HCT116 (cell line): ENCODE data around the gene PCGF5. TPM values are rescaled to one million over a fixed set of nuclear protein-coding genes. Genes with fewer than 3 reads are reported as not detected.

Source experiments
- ATAC-seq: fragments of 200-7000 bp; cut with Tn5 transposase; 2 replicates; pipeline ENCODE4 v1.9.1; 2020; ENCODE audit warnings: mild to moderate bottlenecking, moderate library complexity
- BruUV-seq: library from RNA; stranded (reverse); fragments of 400-500 nt; replicated peaks from 2 replicates; lab custom pipeline; 2021; lab: Mats Ljungman, UMichigan
- CTCF ChIA-PET: fragments of 300-600 bp; sonication (Branson Sonifier 250); formaldehyde crosslinking; loops from one replicate; lab custom pipeline; 2021; ENCODE audit warnings: antibody characterized with exemption; lab: Charles Lee
- POLR2A ChIA-PET: fragments of 300-600, 350-600 bp; sonication (Branson Sonifier 250); formaldehyde crosslinking; loops from one replicate; lab custom pipeline; 2021; ENCODE audit warnings: antibody characterized with exemption; lab: Charles Lee
- RAD21 ChIA-PET, 2 experiments: fragments of 300-600 bp; sonication (Branson Sonifier 250); formaldehyde crosslinking; loops; one replicate each; lab custom pipeline; 2023; ENCODE audit warnings: low total read pairs in 2 of 2; ENCODE audit not compliant: uncharacterized antibody in 2 of 2, unreplicated experiment in 2 of 2, low non-redundant PET in 1 of 2; lab: Charles Lee
- DNase-seq: peaks from one replicate; pipeline ENCODE4 v3.0.0-alpha.2; 2010; ENCODE audit warnings: low read depth, low spot score
- H2AFZ ChIP-seq: fragments of 200-600 bp; shearing (Covaris generic), sonication (generic); 2 replicates; pipeline ENCODE4 v1.6.1; 2017; ENCODE audit warnings: low read depth, mixed run types, mixed read lengths, antibody characterized with exemption, low read length; ENCODE audit not compliant: poor library complexity, severe bottlenecking
- H3K27ac ChIP-seq: 2 replicates; pipeline ENCODE4 v1.5.1; 2012; ENCODE audit warnings: low read depth, low read length
- H3K27me3 ChIP-seq: fragments of 200-600 bp; sonication (generic); 2 replicates; pipeline ENCODE4 v1.6.1; 2016; ENCODE audit warnings: mixed run types, low read length, mixed read lengths; ENCODE audit not compliant: insufficient read depth
- H3K36me3 ChIP-seq, 2 experiments: fragments of 200-500 bp in 1 of 2; fragments of 200-600 bp in 1 of 2; sonication (Bioruptor generic) in 1 of 2; sonication (generic) in 1 of 2; 2 replicates each; pipeline versions ENCODE4 v1.5.1 to v1.6.1; 2014 to 2016; ENCODE audit warnings: low read length in 2 of 2, inconsistent platforms in 1 of 2, mixed read lengths in 1 of 2, mixed run types in 1 of 2; ENCODE audit not compliant: insufficient read depth in 2 of 2, control insufficient read depth in 1 of 2
- H3K4me1 ChIP-seq, 2 experiments: fragments of 200-600 bp in 1 of 2; sonication (generic) in 1 of 2; 2 replicates each; pipeline versions ENCODE4 v1.5.1 to v1.6.1; 2012 to 2017; ENCODE audit warnings: low read length in 2 of 2, inconsistent platforms in 1 of 2, mild to moderate bottlenecking in 1 of 2, mixed read lengths in 1 of 2, mixed run types in 1 of 2, moderate library complexity in 1 of 2; ENCODE audit not compliant: insufficient read depth in 2 of 2, control insufficient read depth in 1 of 2
- H3K4me2 ChIP-seq: fragments of 200-600 bp; sonication (generic); 2 replicates; pipeline ENCODE4 v1.6.1; 2017; ENCODE audit warnings: mixed run types, low read length, mixed read lengths
- H3K4me3 ChIP-seq, 2 experiments: fragments of 200-600 bp in 1 of 2; sonication (generic) in 1 of 2; replicated peaks in 1 of 2; 2 replicates each; pipeline ENCODE4 v1.5.1; 2011 to 2016; ENCODE audit warnings: low read length in 2 of 2, control low read depth in 1 of 2, low read depth in 1 of 2, mild to moderate bottlenecking in 1 of 2, mixed read lengths in 1 of 2, mixed run types in 1 of 2
- H3K79me2 ChIP-seq: fragments of 200-600 bp; sonication (generic); 2 replicates; pipeline ENCODE4 v1.6.1; 2017; ENCODE audit warnings: mild to moderate bottlenecking, mixed run types, low read length, moderate library complexity, mixed read lengths; ENCODE audit not compliant: insufficient read depth
- H3K9ac ChIP-seq: fragments of 200-600 bp; sonication (generic); 2 replicates; pipeline ENCODE4 v1.6.1; 2016; ENCODE audit warnings: low read length, mixed read lengths
- H3K9me2 ChIP-seq: fragments of 200-600 bp; sonication (generic), shearing (Covaris generic); 2 replicates; pipeline ENCODE4 v1.6.1; 2017; ENCODE audit warnings: mixed run types, mild to moderate bottlenecking, moderate library complexity; ENCODE audit not compliant: insufficient read depth
- H3K9me3 ChIP-seq, 2 experiments: fragments of 200-500 bp in 1 of 2; fragments of 200-600 bp in 1 of 2; sonication (Bioruptor generic) in 1 of 2; sonication (generic) in 1 of 2; 2 replicates each; pipeline ENCODE4 v1.6.1; 2014 to 2017; ENCODE audit warnings: low read length in 2 of 2, mixed read lengths in 2 of 2, inconsistent platforms in 1 of 2, low read depth in 1 of 2, mild to moderate bottlenecking in 1 of 2, mixed run types in 1 of 2, moderate library complexity in 1 of 2; ENCODE audit not compliant: control insufficient read depth in 1 of 2, insufficient read depth in 1 of 2
- H4K20me1 ChIP-seq: fragments of 200-600 bp; sonication (generic), shearing (Covaris generic); 2 replicates; pipeline ENCODE4 v1.6.1; 2017; ENCODE audit warnings: mixed run types, mild to moderate bottlenecking, moderate library complexity; ENCODE audit not compliant: insufficient read depth
- CBX3 ChIP-seq: IDR thresholded peaks from 2 replicates; pipeline ENCODE4 v1.6.1; 2012; ENCODE audit warnings: low read depth
- ELF1 ChIP-seq: IDR thresholded peaks from 2 replicates; pipeline ENCODE4 v1.6.1; 2012; ENCODE audit warnings: low read depth, borderline replicate concordance
- EZH2 ChIP-seq: fragments of 200-600 bp; sonication (generic); IDR thresholded peaks from 2 replicates; pipeline ENCODE4 v1.6.1; 2017; ENCODE audit warnings: antibody characterized with exemption, mixed run types
- EZH2phosphoT487 ChIP-seq: fragments of 200-600 bp; IDR thresholded peaks from 2 replicates; pipeline ENCODE4 v1.6.1; 2018; ENCODE audit warnings: antibody characterized with exemption, borderline replicate concordance
- FOSL1 ChIP-seq: IDR thresholded peaks from 2 replicates; pipeline ENCODE4 v1.6.1; 2012; ENCODE audit warnings: low read depth
- JUND ChIP-seq: IDR thresholded peaks from 2 replicates; pipeline ENCODE4 v1.6.1; 2012
- POLR2A ChIP-seq: IDR thresholded peaks from 2 replicates; pipeline ENCODE4 v1.7.0; 2011; ENCODE audit warnings: borderline replicate concordance; ENCODE audit not compliant: insufficient read depth, insufficient read length; ENCODE audit errors: extremely low read depth
- RAD21 ChIP-seq: IDR thresholded peaks from 2 replicates; pipeline ENCODE4 v1.6.1; 2012; ENCODE audit warnings: low read depth, mild to moderate bottlenecking
- SRF ChIP-seq: IDR thresholded peaks from 2 replicates; pipeline ENCODE4 v1.6.1; 2012; ENCODE audit warnings: low read depth
- intact Hi-C: fragments of 100-400 bp; cut with micrococcal nuclease; formaldehyde crosslinking; loops from 2 replicates; pipeline ENCODE4 v1.10.0; 2022
- total RNA-seq: library from RNA; stranded (reverse); gene quantifications from one replicate; pipeline ENCODE4 v1.2.1, GENCODE V29; 2021; ENCODE audit not compliant: unreplicated experiment
- TF ChIP-seq, protein P1 (sequence below): IDR thresholded peaks from 2 replicates; pipeline ENCODE4 v1.6.1; 2012
- TF ChIP-seq, protein P2 (sequence below): IDR thresholded peaks from 2 replicates; pipeline ENCODE4 v1.6.1; 2011; ENCODE audit warnings: mild to moderate bottlenecking, low read length, moderate library complexity; ENCODE audit not compliant: insufficient replicate concordance; ENCODE audit errors: extremely low read depth

The PCGF5 gene
- total RNA-seq, 1 experiment from 2014 or later, result 27.5 TPM

DNA sequence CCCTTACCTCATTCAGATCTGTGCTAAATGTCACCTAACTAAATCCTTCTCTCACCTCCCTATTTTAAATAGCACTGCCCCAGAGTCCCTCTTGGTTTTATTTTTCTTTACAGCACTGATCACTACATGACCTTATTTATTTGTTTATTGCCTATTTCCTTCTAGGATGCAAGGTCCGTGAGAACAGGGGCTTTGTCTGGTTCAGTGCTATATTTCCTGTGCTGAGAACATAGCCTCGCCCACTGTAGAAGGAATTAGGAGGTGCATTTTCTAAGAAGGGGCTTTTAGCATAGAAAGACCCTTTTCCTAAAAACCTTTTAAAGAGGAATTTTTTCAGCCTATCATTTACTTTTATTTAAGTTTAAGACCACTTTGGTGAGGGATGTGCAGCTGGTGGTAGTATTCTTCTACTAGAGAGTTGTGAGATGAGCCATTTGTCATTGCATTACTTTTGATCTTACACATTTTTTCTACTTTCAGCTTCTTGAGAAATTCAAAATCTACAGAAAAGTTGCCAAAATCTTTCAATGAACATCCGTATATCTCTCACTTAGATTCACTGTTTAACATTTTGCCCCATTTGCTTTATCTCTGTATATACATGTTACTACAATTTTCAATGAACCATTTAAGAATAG, 13.5 kb upstream of the PCGF5 start:
- H3K4me1 ChIP-seq, result no peaks in the 10 kb centered on the region
- no peak for TF ChIP-seq EZH2phosphoT487

DNA sequence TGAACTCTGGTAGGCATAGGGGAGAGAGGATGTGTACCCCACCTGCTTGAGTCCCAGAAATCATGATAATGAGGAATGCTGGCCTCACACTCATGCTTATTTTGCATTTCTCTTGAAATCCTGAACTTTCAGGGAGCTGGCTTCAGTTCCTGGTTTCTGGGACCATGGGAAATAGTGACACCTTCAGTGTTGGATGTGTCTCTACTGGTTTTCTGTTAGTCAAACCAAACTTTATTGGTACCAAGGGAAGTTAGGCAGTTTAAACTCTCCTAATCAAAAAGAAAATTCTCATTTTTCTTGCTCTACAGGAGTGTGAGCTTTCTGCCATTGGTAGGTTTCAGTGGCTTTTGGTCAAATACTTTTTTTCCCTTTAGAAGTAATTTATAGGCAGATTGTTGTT, 11.8 kb upstream of the PCGF5 start:
- BruUV-seq, result no TSS peak
- no peaks in the 10 kb centered on the region for H3K9me3 ChIP-seq
- no peak for DNase-seq
- intact Hi-C loops, result no loop called here
- H3K4me2 ChIP-seq, result no peak overlapping the region
- ATAC-seq, result no peak
- H2AFZ ChIP-seq, result no peak overlapping the region
- no peaks in the 10 kb centered on the region for H3K27me3 ChIP-seq
- H3K27ac ChIP-seq, result no peak overlapping the region
- CTCF ChIA-PET, result no interaction called here
- POLR2A ChIA-PET, result no interaction called here
- TF ChIP-seq FOSL1, result no peak
- TF ChIP-seq, all 23 proteins: peak for 0
- Histone ChIP-seq H3K79me2 (0 out of 2 replicates have a peak, but pooled peaks cover 4% of the 10 kb centered on the region), H4K20me1 (no peaks in the 10 kb centered on the region), H3K4me3 (no peak overlapping the region), H3K9me2 (no peaks in the 10 kb centered on the region), H3K36me3 (no peaks in the 10 kb centered on the region), H3K4me1 (no peaks in the 10 kb centered on the region), H3K9ac (no peak overlapping the region)
- RAD21 ChIA-PET, result no interaction called here

More for the DNA sequence above, 13.5 kb upstream of the PCGF5 start:
- intact Hi-C loops, result no loop called here
- Histone ChIP-seq H3K79me2 (peaks cover 8% of the 10 kb centered on the region), H3K9me3 (no peaks in the 10 kb centered on the region), H3K4me3 (no peak overlapping the region), H3K9ac (no peak overlapping the region), H3K36me3 (no peaks in the 10 kb centered on the region), H2AFZ (no peak overlapping the region), H3K27me3 (no peaks in the 10 kb centered on the region), H3K9me2 (no peaks in the 10 kb centered on the region), H3K27ac (no peak overlapping the region), H4K20me1 (no peaks in the 10 kb centered on the region), H3K4me2 (no peak overlapping the region)
- ChIA-PET CTCF (no interaction called here), POLR2A (no interaction called here), RAD21 (no interaction called here)
- no peak for DNase-seq
- ATAC-seq, result no peak
- BruUV-seq, result no TSS peak

DNA sequence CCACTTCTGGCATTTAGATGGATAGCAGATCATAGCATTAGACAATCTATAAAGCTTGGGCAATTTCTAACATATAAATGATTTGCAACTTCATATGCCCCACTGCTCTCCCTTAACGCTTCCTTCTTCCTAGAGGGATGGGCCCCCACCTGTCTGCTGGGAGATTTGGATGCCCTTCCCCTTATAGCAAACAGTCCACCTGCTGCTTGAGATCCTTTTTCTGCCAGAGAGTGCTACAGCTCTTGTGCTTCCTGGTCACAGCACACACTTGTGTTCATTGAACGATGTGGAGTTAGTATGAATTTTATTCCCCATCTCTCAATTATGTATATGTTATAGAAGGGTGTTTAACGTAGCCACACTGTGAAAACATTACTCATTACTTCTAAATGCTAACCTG, 10.4 kb upstream of the PCGF5 start:
- no peaks in the 10 kb centered on the region for H3K9me2 ChIP-seq
- ChIA-PET RAD21 (no interaction called here), POLR2A (no interaction called here), CTCF (no interaction called here)
- DNase-seq (no peak), ATAC-seq (no peak)
- H3K9ac ChIP-seq, result no peak overlapping the region
- H4K20me1 ChIP-seq, result no peaks in the 10 kb centered on the region
- BruUV-seq, result no TSS peak
- no peak overlapping the region for H3K4me3 ChIP-seq
- H3K27ac ChIP-seq, result no peak overlapping the region
- no peaks in the 10 kb centered on the region for H3K9me3 ChIP-seq
- H3K36me3 ChIP-seq, result no peaks in the 10 kb centered on the region
- H3K27me3 ChIP-seq, result no peaks in the 10 kb centered on the region
- no peaks in the 10 kb centered on the region for H3K4me1 ChIP-seq
- intact Hi-C loops, result no loop called here
- no peak overlapping the region for H2AFZ ChIP-seq
- H3K4me2 ChIP-seq, result no peak overlapping the region
- H3K79me2 ChIP-seq, result no peaks in the 10 kb centered on the region
- TF ChIP-seq SRF, result no peak
- TF ChIP-seq, protein P1, sequence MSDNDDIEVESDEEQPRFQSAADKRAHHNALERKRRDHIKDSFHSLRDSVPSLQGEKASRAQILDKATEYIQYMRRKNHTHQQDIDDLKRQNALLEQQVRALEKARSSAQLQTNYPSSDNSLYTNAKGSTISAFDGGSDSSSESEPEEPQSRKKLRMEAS, result no peak
- TF ChIP-seq, protein P2, sequence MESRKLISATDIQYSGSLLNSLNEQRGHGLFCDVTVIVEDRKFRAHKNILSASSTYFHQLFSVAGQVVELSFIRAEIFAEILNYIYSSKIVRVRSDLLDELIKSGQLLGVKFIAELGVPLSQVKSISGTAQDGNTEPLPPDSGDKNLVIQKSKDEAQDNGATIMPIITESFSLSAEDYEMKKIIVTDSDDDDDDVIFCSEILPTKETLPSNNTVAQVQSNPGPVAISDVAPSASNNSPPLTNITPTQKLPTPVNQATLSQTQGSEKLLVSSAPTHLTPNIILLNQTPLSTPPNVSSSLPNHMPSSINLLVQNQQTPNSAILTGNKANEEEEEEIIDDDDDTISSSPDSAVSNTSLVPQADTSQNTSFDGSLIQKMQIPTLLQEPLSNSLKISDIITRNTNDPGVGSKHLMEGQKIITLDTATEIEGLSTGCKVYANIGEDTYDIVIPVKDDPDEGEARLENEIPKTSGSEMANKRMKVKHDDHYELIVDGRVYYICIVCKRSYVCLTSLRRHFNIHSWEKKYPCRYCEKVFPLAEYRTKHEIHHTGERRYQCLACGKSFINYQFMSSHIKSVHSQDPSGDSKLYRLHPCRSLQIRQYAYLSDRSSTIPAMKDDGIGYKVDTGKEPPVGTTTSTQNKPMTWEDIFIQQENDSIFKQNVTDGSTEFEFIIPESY, result no peak
- TF ChIP-seq RAD21, result no peak
- TF ChIP-seq JUND, result no peak
- no peak for TF ChIP-seq ELF1
- no peak for TF ChIP-seq EZH2phosphoT487
- TF ChIP-seq CBX3, result no peak
- no peak for TF ChIP-seq EZH2
- TF ChIP-seq POLR2A, result no peak
